SK-N-SH treated with all-trans-retinoic acid at 6 μM for 48 hours (cell line): ENCODE results near the gene MAP2K1.

ENCODE experiments used
- ATAC-seq: fragments of 200-7000 bp; cut with Tn5 transposase; 3 replicates; pipeline ENCODE4 v1.9.1; 2020; ENCODE audit warnings: mild to moderate bottlenecking, moderate library complexity
- CSDC2 ChIP-seq: fragments of 250-450 bp; sonication (Bioruptor Pico); IDR thresholded peaks from 2 replicates; pipeline ENCODE4 v1.5.0; 2020; ENCODE audit warnings: mild to moderate bottlenecking, moderate library complexity
- ESRRG ChIP-seq: fragments of 250-450 bp; sonication (Bioruptor Pico); IDR thresholded peaks from 2 replicates; pipeline ENCODE4 v1.6.1; 2021; ENCODE audit warnings: mild to moderate bottlenecking
- GLIS3 ChIP-seq: fragments of 250-450 bp; sonication (Bioruptor Pico); IDR thresholded peaks from 2 replicates; pipeline ENCODE4 v1.5.0; 2020; ENCODE audit warnings: mild to moderate bottlenecking, moderate library complexity
- ISL1 ChIP-seq: fragments of 250-450 bp; sonication (Bioruptor Pico); IDR thresholded peaks from 2 replicates; pipeline ENCODE4 v2.1.2; 2022; ENCODE audit warnings: mild to moderate bottlenecking, moderate library complexity
- OSR1 ChIP-seq: fragments of 250-450 bp; sonication (Bioruptor Pico); IDR thresholded peaks from 2 replicates; pipeline ENCODE4 v1.8.0; 2022; ENCODE audit warnings: moderate library complexity, mild to moderate bottlenecking, inconsistent platforms
- PPARA ChIP-seq: fragments of 250-450 bp; sonication (Bioruptor Pico); IDR thresholded peaks from 2 replicates; pipeline ENCODE4 v1.5.0; 2020; ENCODE audit warnings: mild to moderate bottlenecking, borderline replicate concordance
- RARB ChIP-seq: fragments of 250-450 bp; sonication (Bioruptor Pico); IDR thresholded peaks from 2 replicates; pipeline ENCODE4 v1.8.0; 2021; ENCODE audit warnings: mild to moderate bottlenecking, moderate library complexity
- SNAI2 ChIP-seq: fragments of 250-450 bp; sonication (Bioruptor Pico); IDR thresholded peaks from 2 replicates; pipeline ENCODE4 v1.5.0; 2020; ENCODE audit warnings: mild to moderate bottlenecking, moderate library complexity
- TOX ChIP-seq: fragments of 250-450 bp; sonication (Bioruptor Pico); IDR thresholded peaks from 2 replicates; pipeline ENCODE4 v1.8.0; 2021; ENCODE audit warnings: mild to moderate bottlenecking, moderate library complexity, borderline replicate concordance
- ZC3H10 ChIP-seq: fragments of 250-450 bp; sonication (Bioruptor Pico); IDR thresholded peaks from 2 replicates; pipeline ENCODE4 v1.5.1; 2021; ENCODE audit warnings: mild to moderate bottlenecking, moderate library complexity
- ZFP3 ChIP-seq: fragments of 250-450 bp; sonication (Bioruptor Pico); IDR thresholded peaks from 2 replicates; pipeline ENCODE4 v1.5.0; 2020; ENCODE audit warnings: mild to moderate bottlenecking, moderate library complexity
- ZNF565 ChIP-seq: fragments of 450-650 bp; formaldehyde crosslinking; conservative IDR thresholded peaks from 2 replicates; pipeline ENCODE4 v1.5.0; 2020; ENCODE audit warnings: low read depth, mild to moderate bottlenecking, moderate library complexity
- ZNF70 ChIP-seq: fragments of 450-650 bp; formaldehyde crosslinking; IDR thresholded peaks from 2 replicates; pipeline ENCODE4 v1.5.0; 2020; ENCODE audit warnings: mild to moderate bottlenecking, moderate library complexity
- ZNF8 ChIP-seq: fragments of 450-650 bp; formaldehyde crosslinking; IDR thresholded peaks from 2 replicates; pipeline ENCODE4 v1.5.0; 2020; ENCODE audit warnings: mild to moderate bottlenecking, moderate library complexity
- TF ChIP-seq, protein P1 (sequence below): fragments of 250-450 bp; sonication (Bioruptor Pico); IDR thresholded peaks from 2 replicates; pipeline ENCODE4 v1.5.1; 2021; ENCODE audit warnings: mild to moderate bottlenecking, moderate library complexity
- TF ChIP-seq, protein P2 (sequence below): fragments of 250-450 bp; sonication (Bioruptor Pico); IDR thresholded peaks from 2 replicates; pipeline ENCODE4 v1.8.0; 2021; ENCODE audit warnings: low read depth, mild to moderate bottlenecking, moderate library complexity, borderline replicate concordance
- TF ChIP-seq, protein P3 (sequence below): fragments of 250-450 bp; sonication (Bioruptor Pico); IDR thresholded peaks from 2 replicates; pipeline ENCODE4 v1.5.0; 2020; ENCODE audit warnings: mild to moderate bottlenecking, moderate library complexity
- TF ChIP-seq, protein P4 (sequence below): fragments of 250-450 bp; sonication (Bioruptor Pico); IDR thresholded peaks from 2 replicates; pipeline ENCODE4 v1.5.1; 2020; ENCODE audit warnings: low read depth, mild to moderate bottlenecking, moderate library complexity
- TF ChIP-seq, protein P5 (sequence below): fragments of 250-450 bp; sonication (Bioruptor Pico); IDR thresholded peaks from 2 replicates; pipeline ENCODE4 v1.8.0; 2020; ENCODE audit warnings: mild to moderate bottlenecking, moderate library complexity, borderline replicate concordance

Gene MAP2K1

DNA sequence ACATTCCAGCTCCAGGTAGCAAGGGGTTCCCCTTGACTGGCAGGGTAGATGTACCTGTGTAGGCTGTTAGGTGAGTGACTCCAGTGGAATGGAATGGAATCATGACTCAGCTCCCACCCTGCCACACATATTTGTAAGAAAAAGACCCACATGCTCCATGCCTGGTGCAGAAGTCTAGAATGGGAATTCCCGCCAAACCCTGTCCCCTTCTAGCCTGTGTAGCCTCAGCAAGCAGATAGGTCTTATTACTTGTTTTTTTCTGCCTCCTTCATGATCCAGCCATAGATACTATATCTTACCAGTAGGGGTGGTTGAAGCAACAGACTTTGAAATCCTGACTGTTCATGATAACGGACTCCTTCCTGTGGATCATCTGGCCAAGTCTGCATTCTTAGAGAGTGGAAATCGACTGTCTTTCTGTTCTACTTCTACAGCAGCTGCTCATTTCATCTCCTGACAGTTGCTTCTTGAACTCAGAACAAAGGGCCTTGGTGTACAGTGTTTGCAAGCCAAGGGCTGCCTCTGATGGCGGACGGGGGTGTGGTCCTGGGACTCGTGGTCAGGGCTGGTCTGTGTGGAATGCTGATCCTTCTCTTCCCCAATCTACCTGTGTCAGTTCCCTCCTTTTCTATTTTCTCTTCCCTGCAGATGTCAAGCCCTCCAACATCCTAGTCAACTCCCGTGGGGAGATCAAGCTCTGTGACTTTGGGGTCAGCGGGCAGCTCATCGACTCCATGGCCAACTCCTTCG, 94.6 kb downstream of the MAP2K1 start:
- ATAC-seq = no peak
- no peak for TF ChIP-seq TOX (CRISPR knock-in tag)
- TF ChIP-seq, protein P1, sequence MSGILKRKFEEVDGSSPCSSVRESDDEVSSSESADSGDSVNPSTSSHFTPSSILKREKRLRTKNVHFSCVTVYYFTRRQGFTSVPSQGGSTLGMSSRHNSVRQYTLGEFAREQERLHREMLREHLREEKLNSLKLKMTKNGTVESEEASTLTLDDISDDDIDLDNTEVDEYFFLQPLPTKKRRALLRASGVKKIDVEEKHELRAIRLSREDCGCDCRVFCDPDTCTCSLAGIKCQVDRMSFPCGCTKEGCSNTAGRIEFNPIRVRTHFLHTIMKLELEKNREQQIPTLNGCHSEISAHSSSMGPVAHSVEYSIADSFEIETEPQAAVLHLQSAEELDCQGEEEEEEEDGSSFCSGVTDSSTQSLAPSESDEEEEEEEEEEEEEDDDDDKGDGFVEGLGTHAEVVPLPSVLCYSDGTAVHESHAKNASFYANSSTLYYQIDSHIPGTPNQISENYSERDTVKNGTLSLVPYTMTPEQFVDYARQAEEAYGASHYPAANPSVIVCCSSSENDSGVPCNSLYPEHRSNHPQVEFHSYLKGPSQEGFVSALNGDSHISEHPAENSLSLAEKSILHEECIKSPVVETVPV (CRISPR knock-in tag) = no peak
- no peak for TF ChIP-seq OSR1
- TF ChIP-seq PPARA (CRISPR knock-in tag) = no peak
- TF ChIP-seq, all 23 proteins: peak for 0

DNA sequence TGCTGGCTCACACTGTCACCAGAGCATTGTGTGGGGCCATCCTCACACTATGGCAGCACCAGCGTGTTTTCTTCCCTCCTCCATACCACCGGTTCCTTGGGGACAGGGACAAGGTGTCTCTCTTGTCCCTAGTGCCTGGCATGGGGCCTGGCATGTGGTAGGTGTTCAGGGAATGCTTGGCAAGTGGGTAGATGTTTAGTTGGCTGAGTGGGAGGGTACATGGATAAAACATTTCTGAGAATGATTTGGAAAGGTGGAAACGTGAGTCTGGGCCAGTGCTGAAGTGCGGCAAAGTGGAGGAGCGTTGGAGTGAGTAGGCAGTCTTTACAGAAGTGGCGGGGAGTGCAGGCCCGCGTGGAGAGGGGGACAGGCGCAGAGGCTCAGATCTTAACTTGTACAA, 95.8 kb downstream of the MAP2K1 start:
- no peak for ATAC-seq
- TF ChIP-seq ZNF70 (CRISPR knock-in tag) (no peak), TOX (CRISPR knock-in tag) (no peak), GLIS3 (no peak), ESRRG (no peak), ZNF8 (no peak), CSDC2 (CRISPR knock-in tag) (no peak), SNAI2 (no peak), ISL1 (CRISPR knock-in tag) (no peak)
- TF ChIP-seq, protein P2, sequence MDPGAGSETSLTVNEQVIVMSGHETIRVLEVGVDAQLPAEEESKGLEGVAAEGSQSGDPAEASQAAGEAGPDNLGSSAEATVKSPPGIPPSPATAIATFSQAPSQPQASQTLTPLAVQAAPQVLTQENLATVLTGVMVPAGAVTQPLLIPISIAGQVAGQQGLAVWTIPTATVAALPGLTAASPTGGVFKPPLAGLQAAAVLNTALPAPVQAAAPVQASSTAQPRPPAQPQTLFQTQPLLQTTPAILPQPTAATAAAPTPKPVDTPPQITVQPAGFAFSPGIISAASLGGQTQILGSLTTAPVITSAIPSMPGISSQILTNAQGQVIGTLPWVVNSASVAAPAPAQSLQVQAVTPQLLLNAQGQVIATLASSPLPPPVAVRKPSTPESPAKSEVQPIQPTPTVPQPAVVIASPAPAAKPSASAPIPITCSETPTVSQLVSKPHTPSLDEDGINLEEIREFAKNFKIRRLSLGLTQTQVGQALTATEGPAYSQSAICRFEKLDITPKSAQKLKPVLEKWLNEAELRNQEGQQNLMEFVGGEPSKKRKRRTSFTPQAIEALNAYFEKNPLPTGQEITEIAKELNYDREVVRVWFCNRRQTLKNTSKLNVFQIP = no peak
- TF ChIP-seq, protein P3, sequence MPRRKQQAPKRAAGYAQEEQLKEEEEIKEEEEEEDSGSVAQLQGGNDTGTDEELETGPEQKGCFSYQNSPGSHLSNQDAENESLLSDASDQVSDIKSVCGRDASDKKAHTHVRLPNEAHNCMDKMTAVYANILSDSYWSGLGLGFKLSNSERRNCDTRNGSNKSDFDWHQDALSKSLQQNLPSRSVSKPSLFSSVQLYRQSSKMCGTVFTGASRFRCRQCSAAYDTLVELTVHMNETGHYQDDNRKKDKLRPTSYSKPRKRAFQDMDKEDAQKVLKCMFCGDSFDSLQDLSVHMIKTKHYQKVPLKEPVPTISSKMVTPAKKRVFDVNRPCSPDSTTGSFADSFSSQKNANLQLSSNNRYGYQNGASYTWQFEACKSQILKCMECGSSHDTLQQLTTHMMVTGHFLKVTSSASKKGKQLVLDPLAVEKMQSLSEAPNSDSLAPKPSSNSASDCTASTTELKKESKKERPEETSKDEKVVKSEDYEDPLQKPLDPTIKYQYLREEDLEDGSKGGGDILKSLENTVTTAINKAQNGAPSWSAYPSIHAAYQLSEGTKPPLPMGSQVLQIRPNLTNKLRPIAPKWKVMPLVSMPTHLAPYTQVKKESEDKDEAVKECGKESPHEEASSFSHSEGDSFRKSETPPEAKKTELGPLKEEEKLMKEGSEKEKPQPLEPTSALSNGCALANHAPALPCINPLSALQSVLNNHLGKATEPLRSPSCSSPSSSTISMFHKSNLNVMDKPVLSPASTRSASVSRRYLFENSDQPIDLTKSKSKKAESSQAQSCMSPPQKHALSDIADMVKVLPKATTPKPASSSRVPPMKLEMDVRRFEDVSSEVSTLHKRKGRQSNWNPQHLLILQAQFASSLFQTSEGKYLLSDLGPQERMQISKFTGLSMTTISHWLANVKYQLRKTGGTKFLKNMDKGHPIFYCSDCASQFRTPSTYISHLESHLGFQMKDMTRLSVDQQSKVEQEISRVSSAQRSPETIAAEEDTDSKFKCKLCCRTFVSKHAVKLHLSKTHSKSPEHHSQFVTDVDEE (CRISPR knock-in tag) = no peak
- TF ChIP-seq, protein P4, sequence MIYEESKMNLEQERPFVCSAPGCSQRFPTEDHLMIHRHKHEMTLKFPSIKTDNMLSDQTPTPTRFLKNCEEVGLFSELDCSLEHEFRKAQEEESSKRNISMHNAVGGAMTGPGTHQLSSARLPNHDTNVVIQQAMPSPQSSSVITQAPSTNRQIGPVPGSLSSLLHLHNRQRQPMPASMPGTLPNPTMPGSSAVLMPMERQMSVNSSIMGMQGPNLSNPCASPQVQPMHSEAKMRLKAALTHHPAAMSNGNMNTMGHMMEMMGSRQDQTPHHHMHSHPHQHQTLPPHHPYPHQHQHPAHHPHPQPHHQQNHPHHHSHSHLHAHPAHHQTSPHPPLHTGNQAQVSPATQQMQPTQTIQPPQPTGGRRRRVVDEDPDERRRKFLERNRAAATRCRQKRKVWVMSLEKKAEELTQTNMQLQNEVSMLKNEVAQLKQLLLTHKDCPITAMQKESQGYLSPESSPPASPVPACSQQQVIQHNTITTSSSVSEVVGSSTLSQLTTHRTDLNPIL (CRISPR knock-in tag) = no peak
- TF ChIP-seq, protein P5, sequence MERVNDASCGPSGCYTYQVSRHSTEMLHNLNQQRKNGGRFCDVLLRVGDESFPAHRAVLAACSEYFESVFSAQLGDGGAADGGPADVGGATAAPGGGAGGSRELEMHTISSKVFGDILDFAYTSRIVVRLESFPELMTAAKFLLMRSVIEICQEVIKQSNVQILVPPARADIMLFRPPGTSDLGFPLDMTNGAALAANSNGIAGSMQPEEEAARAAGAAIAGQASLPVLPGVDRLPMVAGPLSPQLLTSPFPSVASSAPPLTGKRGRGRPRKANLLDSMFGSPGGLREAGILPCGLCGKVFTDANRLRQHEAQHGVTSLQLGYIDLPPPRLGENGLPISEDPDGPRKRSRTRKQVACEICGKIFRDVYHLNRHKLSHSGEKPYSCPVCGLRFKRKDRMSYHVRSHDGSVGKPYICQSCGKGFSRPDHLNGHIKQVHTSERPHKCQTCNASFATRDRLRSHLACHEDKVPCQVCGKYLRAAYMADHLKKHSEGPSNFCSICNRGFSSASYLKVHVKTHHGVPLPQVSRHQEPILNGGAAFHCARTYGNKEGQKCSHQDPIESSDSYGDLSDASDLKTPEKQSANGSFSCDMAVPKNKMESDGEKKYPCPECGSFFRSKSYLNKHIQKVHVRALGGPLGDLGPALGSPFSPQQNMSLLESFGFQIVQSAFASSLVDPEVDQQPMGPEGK (CRISPR knock-in tag) = no peak

DNA sequence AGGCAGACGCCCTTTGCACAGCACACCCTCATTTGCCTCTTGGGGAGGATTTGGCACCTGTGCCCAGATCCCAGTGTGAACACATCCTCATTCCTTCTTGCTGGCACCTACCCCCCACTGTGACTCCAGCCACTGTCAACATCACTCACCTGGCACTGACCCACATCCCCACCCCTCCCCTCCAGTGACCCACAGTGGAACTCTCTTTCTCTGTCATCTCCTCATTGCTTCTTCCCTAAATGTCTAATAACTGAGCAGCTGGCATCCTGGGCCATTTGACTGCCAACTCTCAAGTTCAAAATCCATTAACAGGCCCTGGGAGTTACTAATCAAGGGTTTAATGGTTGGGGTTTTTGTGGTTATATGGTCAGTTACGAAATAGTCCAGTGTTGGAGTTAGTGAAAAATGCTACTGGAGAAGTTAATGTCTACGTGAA, 96.4 kb downstream of the MAP2K1 start:
- no peak for ATAC-seq
- TF ChIP-seq, protein P5 (CRISPR knock-in tag) = no peak
- TF ChIP-seq ISL1 (CRISPR knock-in tag) = peak; percentile 11; the same call in 1 of the 2 replicates

DNA sequence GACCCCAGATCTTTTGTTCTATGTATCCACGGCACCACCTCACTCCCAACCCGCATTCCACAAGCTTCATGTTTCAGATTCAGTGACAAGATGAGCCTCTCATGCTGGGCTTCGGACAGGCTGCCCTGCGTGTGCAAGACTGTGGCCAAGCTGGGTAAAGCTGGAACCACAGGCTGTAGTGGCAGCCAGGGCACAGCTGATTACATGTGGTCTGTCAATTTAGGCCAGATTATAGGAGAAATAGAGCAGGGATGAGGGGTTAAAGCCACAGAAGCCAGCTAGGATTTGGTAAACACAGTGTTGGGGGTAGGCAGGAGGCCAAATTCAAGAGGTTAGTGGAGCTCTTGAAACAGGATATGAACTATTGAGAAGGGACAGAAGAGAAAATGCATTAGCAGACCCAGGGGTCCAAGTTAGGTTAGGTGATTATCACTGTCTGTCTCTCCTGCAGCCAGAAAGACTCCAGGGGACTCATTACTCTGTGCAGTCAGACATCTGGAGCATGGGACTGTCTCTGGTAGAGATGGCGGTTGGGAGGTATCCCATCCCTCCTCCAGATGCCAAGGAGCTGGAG, 97.9 kb downstream of the MAP2K1 start:
- no peak for ATAC-seq
- no peak for TF ChIP-seq TOX (CRISPR knock-in tag)
- TF ChIP-seq, protein P3 (CRISPR knock-in tag) = no peak
- TF ChIP-seq, protein P4 (CRISPR knock-in tag) = no peak
- no peak for TF ChIP-seq RARB (CRISPR knock-in tag)
- no peak for TF ChIP-seq ZFP3 (CRISPR knock-in tag)
- no peak for TF ChIP-seq ZC3H10
- no peak for TF ChIP-seq ZNF565
- no peak for TF ChIP-seq GLIS3
